CD4-positive, alpha-beta T cell (primary cell): ENCODE measurements around the gene PACSIN1. TPM values are rescaled to one million over a fixed set of nuclear protein-coding genes. Genes with fewer than 3 reads are reported as not detected.

ENCODE experiments used
- ATAC-seq: fragments of 200-7000 bp; cut with Tn5 transposase; one replicate; pipeline ENCODE4 v1.10.0; 2022; ENCODE audit warnings: mild to moderate bottlenecking; ENCODE audit not compliant: poor library complexity
- CTCF ChIA-PET: fragments of 350-600 bp; sonication (Branson Sonifier 250); formaldehyde crosslinking; loops from one replicate; lab custom pipeline; 2021; ENCODE audit warnings: antibody characterized with exemption, inconsistent platforms; lab: Charles Lee
- POLR2A ChIA-PET: fragments of 350-600 bp; sonication (Branson Sonifier 250); formaldehyde crosslinking; loops from one replicate; lab custom pipeline; 2021; ENCODE audit warnings: antibody characterized with exemption, inconsistent platforms; lab: Charles Lee
- DNase-seq, 14 experiments: peaks; one replicate each; pipeline ENCODE4 v3.0.0-alpha.2; 2013 to 2020; ENCODE audit warnings: mixed read lengths in 2 of 14
- H3K27ac ChIP-seq, 2 donors: one replicate each; pipeline versions ENCODE4 v1.5.1 to v1.7.0; 2013; ENCODE audit warnings: low read length in 2 of 2, low read depth in 1 of 2, mild to moderate bottlenecking in 1 of 2
- H3K27me3 ChIP-seq, 2 experiments: 1 replicate in 1 of 2; 2 replicates in 1 of 2; pipeline versions ENCODE4 v1.6.1 to v1.7.0; 2013; ENCODE audit warnings: low read length in 2 of 2, control low read depth in 1 of 2, mild to moderate bottlenecking in 1 of 2, moderate library complexity in 1 of 2; ENCODE audit not compliant: insufficient read depth in 2 of 2, control insufficient read depth in 1 of 2
- H3K36me3 ChIP-seq: one replicate; pipeline ENCODE4 v1.6.1; 2013; ENCODE audit warnings: low read length, control low read depth; ENCODE audit not compliant: insufficient read depth
- H3K4me1 ChIP-seq: one replicate; pipeline ENCODE4 v1.6.1; 2013; ENCODE audit warnings: low read length, control low read depth; ENCODE audit not compliant: insufficient read depth
- H3K4me3 ChIP-seq: one replicate; pipeline ENCODE4 v1.5.1; 2013; ENCODE audit warnings: mild to moderate bottlenecking, low read length, moderate library complexity
- H3K9me3 ChIP-seq, 2 experiments: 1 replicate in 1 of 2; 2 replicates in 1 of 2; pipeline versions ENCODE4 v1.6.1 to v1.7.0; 2013; ENCODE audit warnings: low read length in 2 of 2, mild to moderate bottlenecking in 2 of 2, control low read depth in 1 of 2, moderate library complexity in 1 of 2; ENCODE audit not compliant: control insufficient read depth in 1 of 2, insufficient read depth in 1 of 2
- H3K27ac Mint-ChIP-seq: one replicate; pipeline ENCODE4 v1.8.0; 2020; ENCODE audit warnings: mixed read lengths
- H3K27me3 Mint-ChIP-seq: one replicate; pipeline ENCODE4 v1.8.0; 2021; ENCODE audit warnings: mixed read lengths
- H3K36me3 Mint-ChIP-seq: one replicate; pipeline ENCODE4 v1.8.0; 2021; ENCODE audit warnings: low read depth, mixed read lengths
- H3K4me1 Mint-ChIP-seq: one replicate; pipeline ENCODE4 v1.8.0; 2021; ENCODE audit warnings: low read depth, mixed read lengths
- H3K4me3 Mint-ChIP-seq: one replicate; pipeline ENCODE4 v1.8.0; 2020; ENCODE audit warnings: mild to moderate bottlenecking, mixed read lengths
- H3K9me3 Mint-ChIP-seq: one replicate; pipeline ENCODE4 v1.8.0; 2020; ENCODE audit warnings: mixed read lengths
- CTCF ChIP-seq: fragments of 200-600 bp; IDR thresholded peaks from one replicate; pipeline ENCODE4 v1.8.0; 2022; ENCODE audit warnings: antibody characterized with exemption, mild to moderate bottlenecking
- intact Hi-C, 2 experiments: fragments of 100-400 bp; cut with DNase I in 1 of 2; cut with micrococcal nuclease in 1 of 2; formaldehyde crosslinking; loops; one replicate each; pipeline versions ENCODE4 v1.15.1 to v1.9.0; 2023 to 2025; cut with DNase I, micrococcal nuclease
- total RNA-seq, 174 experiments: library from RNA in 2 of 174; stranded (reverse) in 2 of 174; gene quantifications; one replicate each; pipeline ENCODE4 v1.2.3 and lab custom pipeline; 2021 to 2026

The PACSIN1 gene
- total RNA-seq, 2 experiments from 2014 or later = 1.3 to 1.4 TPM

- ATAC-seq (no peak), DNase-seq (no peak)
- Mint-ChIP-seq H3K27ac (no peak overlapping the region), H3K4me1 (peaks cover 11% of the 10 kb centered on the region), H3K36me3 (no peaks in the 10 kb centered on the region), H3K4me3 (no peak overlapping the region), H3K27me3 (no peaks in the 10 kb centered on the region), H3K9me3 (no peaks in the 10 kb centered on the region)
- H3K4me3 ChIP-seq = no peak overlapping the region
- intact Hi-C loops = loop anchor here in 1 of 2 experiments (5.0 to 10.0 kb wide), 8 partner anchors 102 to 745 kb away; partner anchors contain the start of genes ANKS1A, BLTP3A, HMGA1 and ILRUN
- ChIA-PET CTCF (no interaction called here), POLR2A (no interaction called here)
- TF ChIP-seq CTCF = no peak
- H3K27me3 ChIP-seq = no peaks in the 10 kb centered on the region
- no peak overlapping the region for H3K27ac ChIP-seq
- no peaks in the 10 kb centered on the region for H3K36me3 ChIP-seq
- H3K4me1 ChIP-seq = peaks cover 15% of the 10 kb centered on the region
- H3K9me3 ChIP-seq = no peaks in the 10 kb centered on the region
These were observed 63.9 kb downstream of the PACSIN1 start for GRCh38 chr6:34529665-34530327.

GRCh38 chr6:34530753-34531365 is 65.0 kb downstream of the PACSIN1 start:
- CTCF ChIA-PET = no interaction called here
- Histone ChIP-seq H3K9me3 (no peaks in the 10 kb centered on the region), H3K27ac (no peak overlapping the region), H3K27me3 (no peaks in the 10 kb centered on the region), H3K4me1 (peaks cover 15% of the 10 kb centered on the region), H3K36me3 (no peaks in the 10 kb centered on the region), H3K4me3 (no peak overlapping the region)
- TF ChIP-seq CTCF = no peak
- Mint-ChIP-seq H3K4me1 (peaks cover 11% of the 10 kb centered on the region), H3K4me3 (no peak overlapping the region), H3K36me3 (no peaks in the 10 kb centered on the region), H3K9me3 (no peaks in the 10 kb centered on the region), H3K27me3 (no peaks in the 10 kb centered on the region), H3K27ac (no peak overlapping the region)
- intact Hi-C loops = no loop called here
- POLR2A ChIA-PET = no interaction called here
- no peak for DNase-seq
- no peak for ATAC-seq

GRCh38 chr6:34531580-34532201 is 65.8 kb downstream of the PACSIN1 start:
- Mint-ChIP-seq H3K27ac (no peak overlapping the region), H3K4me1 (peaks cover 11% of the 10 kb centered on the region), H3K4me3 (no peak overlapping the region), H3K27me3 (no peaks in the 10 kb centered on the region), H3K36me3 (no peaks in the 10 kb centered on the region), H3K9me3 (no peaks in the 10 kb centered on the region)
- intact Hi-C loops = no loop called here
- ChIA-PET POLR2A (no interaction called here), CTCF (no interaction called here)
- TF ChIP-seq CTCF = no peak
- peaks cover 9% of the 10 kb centered on the region for H3K4me1 ChIP-seq
- no peak overlapping the region for H3K27ac ChIP-seq
- H3K9me3 ChIP-seq = no peaks in the 10 kb centered on the region
- peak in 7 of 14 experiments; percentile 6 to 71 (median 25) for DNase-seq
- no peaks in the 10 kb centered on the region for H3K27me3 ChIP-seq
- no peak overlapping the region for H3K4me3 ChIP-seq
- ATAC-seq = peak; percentile 14
- H3K36me3 ChIP-seq = no peaks in the 10 kb centered on the region
